MM.1S (cell line): ENCODE measurements around the gene MEX3D.

Experiments used
- DNase-seq: peaks from one replicate; pipeline ENCODE4 v3.0.0-alpha.2; 2015
- H2AFZ ChIP-seq: fragments of 300-600 bp; sonication (generic); 2 replicates; pipeline ENCODE4 v1.6.0; 2016; ENCODE audit warnings: antibody characterized with exemption, low read length
- H3F3A ChIP-seq: fragments of 300-600 bp; sonication (generic); 2 replicates; pipeline ENCODE4 v1.6.1; 2016; ENCODE audit warnings: mild to moderate bottlenecking, antibody characterized with exemption, low read length, moderate library complexity, mixed read lengths; ENCODE audit not compliant: insufficient read depth
- H3K27ac ChIP-seq: fragments of 300-600 bp; sonication (generic); 2 replicates; pipeline ENCODE4 v1.5.1; 2016; ENCODE audit warnings: mild to moderate bottlenecking, low read length
- H3K27me3 ChIP-seq: fragments of 300-600 bp; sonication (generic); replicated peaks from 2 replicates; pipeline ENCODE4 v1.6.0; 2016; ENCODE audit warnings: low read length; ENCODE audit not compliant: insufficient read depth
- H3K36me3 ChIP-seq: fragments of 300-600 bp; sonication (generic); replicated peaks from 2 replicates; pipeline ENCODE4 v1.6.1; 2016; ENCODE audit warnings: mild to moderate bottlenecking, low read length, mixed read lengths; ENCODE audit not compliant: insufficient read depth
- H3K4me1 ChIP-seq: fragments of 300-600 bp; sonication (generic); 2 replicates; pipeline ENCODE4 v1.6.1; 2016; ENCODE audit warnings: low read length, mixed read lengths
- H3K4me2 ChIP-seq: fragments of 300-600 bp; sonication (generic); 2 replicates; pipeline ENCODE4 v1.6.0; 2016; ENCODE audit warnings: low read depth, low read length
- H3K4me3 ChIP-seq: fragments of 300-600 bp; sonication (generic); 2 replicates; pipeline ENCODE4 v1.5.1; 2016; ENCODE audit warnings: low read length, mixed read lengths
- H3K79me2 ChIP-seq: fragments of 300-600 bp; sonication (generic); 2 replicates; pipeline ENCODE4 v1.6.1; 2016; ENCODE audit warnings: mixed run types, low read length, mixed read lengths
- H3K9ac ChIP-seq: fragments of 300-600 bp; sonication (generic); 2 replicates; pipeline ENCODE4 v1.6.1; 2016; ENCODE audit warnings: low read length, mixed read lengths
- H3K9me2 ChIP-seq: fragments of 300-600 bp; sonication (generic); replicated peaks from 2 replicates; pipeline ENCODE4 v1.6.1; 2016; ENCODE audit warnings: mild to moderate bottlenecking, low read length, mixed read lengths; ENCODE audit not compliant: insufficient read depth
- H3K9me3 ChIP-seq: fragments of 300-600 bp; sonication (generic); replicated peaks from 2 replicates; pipeline ENCODE4 v1.6.1; 2016; ENCODE audit warnings: mild to moderate bottlenecking, low read length, mixed read lengths; ENCODE audit not compliant: insufficient read depth
- H4K20me1 ChIP-seq: fragments of 300-600 bp; sonication (generic); 2 replicates; pipeline ENCODE4 v1.6.1; 2016; ENCODE audit warnings: mild to moderate bottlenecking, low read length, moderate library complexity, mixed read lengths; ENCODE audit not compliant: insufficient read depth
- CTCF ChIP-seq: fragments of 300-600 bp; sonication (generic); IDR thresholded peaks from 2 replicates; pipeline ENCODE4 v1.5.1; 2016; ENCODE audit warnings: antibody characterized with exemption, low read length, mixed read lengths
- EZH2 ChIP-seq: fragments of 300-600 bp; sonication (generic); optimal IDR thresholded peaks from 2 replicates; pipeline ENCODE3; 2017; ENCODE audit warnings: low read depth, mild to moderate bottlenecking, antibody characterized with exemption, low read length, mixed read lengths
- EZH2phosphoT487 ChIP-seq: fragments of 300-600 bp; sonication (generic); IDR thresholded peaks from 2 replicates; pipeline ENCODE4 v1.6.1; 2018; ENCODE audit warnings: antibody characterized with exemption, low read length

The MEX3D gene

GRCh38 chr19:1525343-1525742, 42.8 kb downstream of the MEX3D start:
- Histone ChIP-seq H2AFZ (no peak overlapping the region), H3K27me3 (peaks cover 90% of the 10 kb centered on the region), H3K9me2 (no peaks in the 10 kb centered on the region), H3K9ac (no peak overlapping the region), H3K4me3 (no peak overlapping the region), H3K4me2 (no peak overlapping the region), H3K36me3 (no peaks in the 10 kb centered on the region), H3K4me1 (peaks cover 3% of the 10 kb centered on the region; the same call in 1 of the 2 replicates), H3K9me3 (no peaks in the 10 kb centered on the region), H3K79me2 (no peaks in the 10 kb centered on the region), H3F3A (no peaks in the 10 kb centered on the region), H3K27ac (no peak overlapping the region), H4K20me1 (no peaks in the 10 kb centered on the region)
- TF ChIP-seq EZH2: no peak
- TF ChIP-seq EZH2phosphoT487: no peak
- no peak for TF ChIP-seq CTCF
- DNase-seq: no peak

- peaks cover 7% of the 10 kb centered on the region; the same call in 1 of the 2 replicates for H3K4me1 ChIP-seq
- H3K27ac ChIP-seq: no peak overlapping the region
- H3K9me2 ChIP-seq: no peaks in the 10 kb centered on the region
- H3K27me3 ChIP-seq: peaks cover 90% of the 10 kb centered on the region
- no peak overlapping the region for H3K4me2 ChIP-seq
- no peaks in the 10 kb centered on the region for H3K9me3 ChIP-seq
- H2AFZ ChIP-seq: no peak overlapping the region
- H3K9ac ChIP-seq: no peak overlapping the region
- H3F3A ChIP-seq: no peaks in the 10 kb centered on the region
- TF ChIP-seq EZH2phosphoT487: no peak
- no peak for TF ChIP-seq EZH2
- no peak for TF ChIP-seq CTCF
- H4K20me1 ChIP-seq: no peaks in the 10 kb centered on the region
- DNase-seq: no peak
- H3K79me2 ChIP-seq: no peaks in the 10 kb centered on the region
- H3K36me3 ChIP-seq: no peaks in the 10 kb centered on the region
- H3K4me3 ChIP-seq: no peak overlapping the region
These were observed 43.2 kb downstream of the MEX3D start for GRCh38 chr19:1524972-1525325.

GRCh38 chr19:1524287-1524971, 43.7 kb downstream of the MEX3D start:
- H3K4me1 ChIP-seq: peaks cover 8% of the 10 kb centered on the region; the same call in 1 of the 2 replicates
- DNase-seq: no peak
- H3K79me2 ChIP-seq: no peaks in the 10 kb centered on the region
- H3K4me2 ChIP-seq: no peak overlapping the region
- H3K27ac ChIP-seq: no peak overlapping the region
- no peaks in the 10 kb centered on the region for H4K20me1 ChIP-seq
- no peaks in the 10 kb centered on the region for H3K9me3 ChIP-seq
- H3K27me3 ChIP-seq: peaks cover 88% of the 10 kb centered on the region
- H3K9me2 ChIP-seq: no peaks in the 10 kb centered on the region
- no peaks in the 10 kb centered on the region for H3K36me3 ChIP-seq
- no peak overlapping the region for H2AFZ ChIP-seq
- no peak overlapping the region for H3K4me3 ChIP-seq
- H3F3A ChIP-seq: no peaks in the 10 kb centered on the region
- no peak overlapping the region for H3K9ac ChIP-seq
- no peak for TF ChIP-seq EZH2
- no peak for TF ChIP-seq EZH2phosphoT487
- no peak for TF ChIP-seq CTCF
